Body of pancreas (tissue), 4 donors: ENCODE results near the gene STK35. TPM values are rescaled to one million over a fixed set of nuclear protein-coding genes. Genes with fewer than 3 reads are reported as not detected.

Source experiments
- ATAC-seq: fragments of 150-250 bp; one replicate; pipeline ENCODE4 v1.9.1; 2016
- DNase-seq, 4 donors: peaks; one replicate each; pipeline ENCODE4 v3.0.0-alpha.2; 2019
- H3K27ac ChIP-seq, 4 donors: fragments of 200-600 bp; sonication (generic); 1 replicate in 3 of 4; 2 replicates in 1 of 4; pipeline versions ENCODE4 v1.5.1 to v1.6.1; 2016 to 2019; ENCODE audit warnings: mild to moderate bottlenecking in 1 of 4, mixed read lengths in 1 of 4, moderate library complexity in 1 of 4
- H3K27me3 ChIP-seq, 2 donors: fragments of 200-600 bp; sonication (generic); one replicate each; pipeline ENCODE4 v1.6.0; 2016; ENCODE audit warnings: mild to moderate bottlenecking in 1 of 2
- H3K36me3 ChIP-seq, 2 donors: fragments of 200-600 bp; sonication (generic); replicated peaks in 1 of 2; 2 replicates each; pipeline ENCODE4 v1.5.1; 2016; ENCODE audit warnings: low read depth in 2 of 2; ENCODE audit not compliant: insufficient read depth in 1 of 2
- H3K4me1 ChIP-seq: fragments of 200-600 bp; sonication (generic); one replicate; pipeline ENCODE4 v1.6.0; 2016
- H3K4me3 ChIP-seq, 2 donors: fragments of 200-600 bp; sonication (generic); 1 replicate in 1 of 2; 2 replicates in 1 of 2; pipeline ENCODE4 v1.5.1; 2016 to 2019
- H3K9me3 ChIP-seq, 3 donors: fragments of 200-600 bp; sonication (generic); 1 replicate in 2 of 3; 2 replicates in 1 of 3; pipeline ENCODE4 v1.5.1; 2016
- POLR2A ChIP-seq, 3 donors: fragments of 450-650 bp; IDR thresholded peaks; one replicate each; pipeline ENCODE4 v1.6.1; 2016; ENCODE audit warnings: antibody characterized with exemption in 3 of 3, mild to moderate bottlenecking in 2 of 3
- WGBS, 2 donors: methylation state at CpG; one replicate each; pipeline ENCODE4 v1.1.5; 2017; 5-methylcytosine and 5-hydroxymethylcytosine counted together
- intact Hi-C: fragments of 100-400 bp; cut with DNase I; formaldehyde crosslinking; loops from one replicate; pipeline ENCODE4 v1.15.1; 2023
- total RNA-seq, 2 donors: library from RNA; depleted of rRNA; stranded (reverse); fragments of >200 nt; gene quantifications; one replicate each; pipeline ENCODE4 v1.1.0, GENCODE V29; 2016
- TF ChIP-seq, protein P1 (sequence below), 7 experiments: fragments of 450-650 bp in 4 of 7; fragments of 200-600 bp in 3 of 7; sonication (generic) in 3 of 7; IDR thresholded peaks; one replicate each; pipeline ENCODE4 v1.5.1; 2016 to 2019; ENCODE audit warnings: antibody characterized with exemption in 7 of 7

Gene STK35
- total RNA-seq, 2 donors from 2014 or later: 8.6 to 22.7 TPM

DNA sequence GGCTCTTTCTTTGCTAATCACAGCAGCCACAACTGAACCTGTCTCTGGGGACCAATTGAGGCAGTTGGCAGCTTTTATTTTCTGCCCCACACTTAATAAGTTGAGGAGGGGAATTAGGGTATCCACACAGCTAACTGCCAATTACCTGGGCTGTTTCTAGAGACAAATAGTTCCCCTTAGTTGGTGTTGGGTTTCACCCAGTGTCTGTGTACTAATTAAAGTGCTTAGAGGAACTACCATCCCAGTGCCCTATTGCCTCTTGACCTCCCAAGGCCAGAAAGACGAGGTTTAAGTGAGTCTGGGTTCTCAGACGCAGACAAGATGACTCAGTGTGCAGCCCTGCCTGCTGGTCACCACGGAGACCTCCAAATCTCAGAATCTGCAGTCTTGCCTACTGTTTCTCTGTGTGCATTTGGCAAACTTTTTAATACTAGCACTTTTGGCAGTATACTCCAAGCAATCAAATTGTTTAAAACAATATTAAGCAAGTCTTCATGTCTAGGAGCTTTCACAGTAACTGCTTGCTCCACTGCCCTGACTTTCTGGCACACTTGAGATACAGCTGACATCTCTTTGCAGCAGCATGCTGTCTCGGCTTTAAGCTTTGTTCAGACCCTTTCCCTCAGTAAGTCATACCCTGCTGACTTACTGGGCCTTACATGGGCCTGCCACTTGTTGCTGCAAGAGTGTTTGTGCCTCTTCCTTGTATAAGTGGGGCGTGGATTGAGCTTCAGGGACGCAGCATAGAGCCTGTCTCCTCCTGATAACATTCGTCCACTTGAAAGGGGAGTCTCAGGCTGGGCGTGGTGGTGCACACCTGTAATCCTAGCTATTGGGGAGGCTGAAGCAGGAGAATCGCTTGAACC is 31.9 kb downstream of the STK35 start:
- H3K4me1 ChIP-seq: no peaks in the 10 kb centered on the region
- H3K27me3 ChIP-seq: no peaks in the 10 kb centered on the region
- peak in 1 of 4 donors; percentile 44 for DNase-seq
- WGBS, 2 donors: 80 to 82% methylated on average over 9 of the region's 9 CpGs
- intact Hi-C loops: no loop called here
- no peak overlapping the region for H3K27ac ChIP-seq
- no peaks in the 10 kb centered on the region for H3K9me3 ChIP-seq
- peak; percentile 52 for ATAC-seq
- no peak overlapping the region for H3K4me3 ChIP-seq
- no peaks in the 10 kb centered on the region for H3K36me3 ChIP-seq
- TF ChIP-seq POLR2A (IDR thresholded peaks at IDR 0.05): no peak
- TF ChIP-seq, protein P1, sequence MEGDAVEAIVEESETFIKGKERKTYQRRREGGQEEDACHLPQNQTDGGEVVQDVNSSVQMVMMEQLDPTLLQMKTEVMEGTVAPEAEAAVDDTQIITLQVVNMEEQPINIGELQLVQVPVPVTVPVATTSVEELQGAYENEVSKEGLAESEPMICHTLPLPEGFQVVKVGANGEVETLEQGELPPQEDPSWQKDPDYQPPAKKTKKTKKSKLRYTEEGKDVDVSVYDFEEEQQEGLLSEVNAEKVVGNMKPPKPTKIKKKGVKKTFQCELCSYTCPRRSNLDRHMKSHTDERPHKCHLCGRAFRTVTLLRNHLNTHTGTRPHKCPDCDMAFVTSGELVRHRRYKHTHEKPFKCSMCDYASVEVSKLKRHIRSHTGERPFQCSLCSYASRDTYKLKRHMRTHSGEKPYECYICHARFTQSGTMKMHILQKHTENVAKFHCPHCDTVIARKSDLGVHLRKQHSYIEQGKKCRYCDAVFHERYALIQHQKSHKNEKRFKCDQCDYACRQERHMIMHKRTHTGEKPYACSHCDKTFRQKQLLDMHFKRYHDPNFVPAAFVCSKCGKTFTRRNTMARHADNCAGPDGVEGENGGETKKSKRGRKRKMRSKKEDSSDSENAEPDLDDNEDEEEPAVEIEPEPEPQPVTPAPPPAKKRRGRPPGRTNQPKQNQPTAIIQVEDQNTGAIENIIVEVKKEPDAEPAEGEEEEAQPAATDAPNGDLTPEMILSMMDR (IDR thresholded peaks at IDR 0.05): no peak

DNA sequence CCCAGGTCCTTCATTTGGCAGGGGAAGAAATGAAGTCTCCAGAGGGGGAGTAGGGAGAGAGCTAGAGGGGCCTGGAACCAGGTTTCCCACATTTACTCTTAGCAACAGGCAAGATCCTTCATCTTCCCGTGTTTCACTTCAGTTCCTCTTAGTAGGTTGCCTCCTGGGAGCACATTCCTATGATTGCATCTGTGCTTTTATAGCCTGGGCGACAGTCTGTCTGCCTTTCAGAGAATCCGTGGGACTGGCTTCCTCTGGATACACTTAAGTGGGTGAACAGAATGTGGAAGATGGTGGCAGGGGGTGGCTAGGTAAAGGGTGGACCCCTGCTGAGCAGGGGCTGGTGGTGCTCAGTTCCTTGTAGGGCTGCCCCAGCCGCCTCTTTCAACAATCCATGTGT is 33.4 kb downstream of the STK35 start:
- 88% methylated on average over 4 of the region's 4 CpGs for WGBS, 2 donors
- no peaks in the 10 kb centered on the region for H3K4me1 ChIP-seq

DNA sequence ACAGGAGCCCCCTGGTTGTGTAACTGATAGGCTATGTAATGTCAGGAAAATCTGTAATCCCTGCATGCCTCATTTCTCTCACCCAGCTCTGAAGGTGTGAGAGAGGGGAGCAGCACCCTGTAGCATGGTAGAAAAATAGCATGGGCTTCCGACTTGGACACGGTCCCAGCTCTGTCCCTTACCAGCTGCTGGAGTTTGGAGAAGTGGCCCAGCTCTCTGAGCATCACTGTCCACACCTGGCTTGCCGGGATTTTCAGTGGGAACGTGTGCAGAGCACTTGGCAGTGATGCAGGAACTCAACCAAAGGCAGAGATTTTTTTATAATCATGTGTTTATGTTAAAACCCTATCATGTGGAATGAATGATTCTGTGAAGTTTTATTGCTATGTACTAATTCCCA is 34.6 kb downstream of the STK35 start:
- Histone ChIP-seq H3K9me3 (no peaks in the 10 kb centered on the region), H3K36me3 (no peaks in the 10 kb centered on the region), H3K27ac (no peak overlapping the region), H3K4me1 (no peaks in the 10 kb centered on the region), H3K4me3 (no peak overlapping the region), H3K27me3 (no peaks in the 10 kb centered on the region)
- TF ChIP-seq, protein P1 (IDR thresholded peaks at IDR 0.05): no peak
- no peak for TF ChIP-seq POLR2A (IDR thresholded peaks at IDR 0.05)
- ATAC-seq (no peak), DNase-seq (no peak)
- 80 to 84% methylated on average over 4 of the region's 4 CpGs for WGBS, 2 donors
- intact Hi-C loops: no loop called here

More for the DNA sequence above, 33.4 kb downstream of the STK35 start:
- intact Hi-C loops: no loop called here
- no peak overlapping the region for H3K4me3 ChIP-seq
- H3K27ac ChIP-seq: no peak overlapping the region
- no peaks in the 10 kb centered on the region for H3K9me3 ChIP-seq
- ATAC-seq (no peak), DNase-seq (no peak)
- H3K27me3 ChIP-seq: no peaks in the 10 kb centered on the region
- H3K36me3 ChIP-seq: no peaks in the 10 kb centered on the region
- no peak for TF ChIP-seq POLR2A (IDR thresholded peaks at IDR 0.05)
- TF ChIP-seq, protein P1 (IDR thresholded peaks at IDR 0.05): no peak

- intact Hi-C loops: no loop called here
- no peaks in the 10 kb centered on the region for H3K9me3 ChIP-seq
- DNase-seq (no peak), ATAC-seq (no peak)
- no peaks in the 10 kb centered on the region for H3K36me3 ChIP-seq
- no peak for TF ChIP-seq POLR2A (IDR thresholded peaks at IDR 0.05)
- TF ChIP-seq, protein P1 (IDR thresholded peaks at IDR 0.05): no peak
- no peaks in the 10 kb centered on the region for H3K4me1 ChIP-seq
- no peak overlapping the region for H3K27ac ChIP-seq
- H3K4me3 ChIP-seq: no peak overlapping the region
- H3K27me3 ChIP-seq: no peaks in the 10 kb centered on the region
- WGBS, 2 donors: 86 to 91% methylated on average over 11 of the region's 11 CpGs
These were observed 36.0 kb downstream of the STK35 start for GRCh38 chr20:2137552-2138201.
